NCI-H526 (cell line): ENCODE data around the gene C1S.
"Not testable (repeated sequence)": the region's sequence is repeated elsewhere in the genome, so short reads cannot be mapped to it uniquely, and the experiment has no call there.

Experiments
- DNase-seq, 2 experiments: peaks; one replicate each; lab custom pipeline; 2025; lab: John Stamatoyannopoulos, UW

The C1S gene

GRCh38 chr12:7046383-7047105, 14.0 kb upstream of the C1S start:
- DNase-seq, result no peak

- DNase-seq, result no peak
Measured at GRCh38 chr12:7047306-7047705, 13.2 kb upstream of the C1S start.

- DNase-seq, result not testable (repeated sequence)
Measured at GRCh38 chr12:7049445-7049951, 11.0 kb upstream of the C1S start.

GRCh38 chr12:7049973-7050372, 10.5 kb upstream of the C1S start:
- not testable (repeated sequence) for DNase-seq

- no peak for DNase-seq
Measured at GRCh38 chr12:7054925-7055324, 5.6 kb upstream of the C1S start.

- not testable (repeated sequence) for DNase-seq
Measured at GRCh38 chr12:7055736-7056135, 4.8 kb upstream of the C1S start.

GRCh38 chr12:7058163-7058845, 2.2 kb upstream of the C1S start:
- no peak for DNase-seq

GRCh38 chr12:7058850-7059395, 1.6 kb upstream of the C1S start:
- no peak for DNase-seq

- no peak for DNase-seq
Measured at GRCh38 chr12:7059780-7060179, 738 bp upstream of the C1S start.

GRCh38 chr12:7061138-7061537, 620 bp downstream of the C1S start:
- no peak for DNase-seq

- DNase-seq, result no peak
Measured at GRCh38 chr12:7061596-7061995, 1.1 kb downstream of the C1S start.

- no peak for DNase-seq
Measured at GRCh38 chr12:7064516-7064915, 4.0 kb downstream of the C1S start.

- DNase-seq, result no peak
Measured at GRCh38 chr12:7065073-7065623, 4.6 kb downstream of the C1S start.

- no peak for DNase-seq
Measured at GRCh38 chr12:7066596-7066995, 6.1 kb downstream of the C1S start.

- DNase-seq, result no peak
Measured at GRCh38 chr12:7067096-7067495, 6.6 kb downstream of the C1S start.

GRCh38 chr12:7068240-7068993, 7.9 kb downstream of the C1S start:
- DNase-seq, result no peak

GRCh38 chr12:7068994-7069346, 8.5 kb downstream of the C1S start:
- DNase-seq, result no peak

GRCh38 chr12:7069386-7069785, 8.9 kb downstream of the C1S start:
- no peak for DNase-seq

GRCh38 chr12:7072035-7072434, 11.5 kb downstream of the C1S start:
- no peak for DNase-seq

- DNase-seq, result no peak
Measured at GRCh38 chr12:7072554-7072953, 12.0 kb downstream of the C1S start.

- no peak for DNase-seq
Measured at GRCh38 chr12:7073946-7074345, 13.4 kb downstream of the C1S start.

- no peak for DNase-seq
Measured at GRCh38 chr12:7075518-7075917, 15.0 kb downstream of the C1S start.
